Suprapubic skin (tissue), 4 donors: ENCODE data around the gene SMG6. TPM values are rescaled to one million over a fixed set of nuclear protein-coding genes. Genes with fewer than 3 reads are reported as not detected.

Source experiments
- DNase-seq, 2 donors: peaks; one replicate each; pipeline ENCODE4 v3.0.0-alpha.2; 2019; ENCODE audit warnings: low spot score in 2 of 2
- H3K27ac ChIP-seq: fragments of 200-600 bp; sonication (generic); one replicate; pipeline ENCODE4 v1.5.1; 2019
- H3K27me3 ChIP-seq: fragments of 200-600 bp; sonication (generic); one replicate; pipeline ENCODE4 v1.5.1; 2019
- H3K36me3 ChIP-seq: fragments of 200-600 bp; sonication (generic); one replicate; pipeline ENCODE4 v1.5.1; 2019
- H3K4me1 ChIP-seq: fragments of 200-600 bp; sonication (generic); one replicate; pipeline ENCODE4 v1.5.1; 2019
- H3K4me3 ChIP-seq: fragments of 200-600 bp; sonication (generic); one replicate; pipeline ENCODE4 v1.5.1; 2019; ENCODE audit warnings: mild to moderate bottlenecking
- H3K9me3 ChIP-seq: fragments of 200-600 bp; sonication (generic); one replicate; pipeline ENCODE4 v1.5.1; 2019
- CTCF ChIP-seq, 2 donors: fragments of 200-600 bp in 1 of 2; fragments of 450-650 bp in 1 of 2; sonication (generic) in 1 of 2; IDR thresholded peaks; one replicate each; pipeline ENCODE4 v1.5.1; 2016 to 2019; ENCODE audit warnings: antibody characterized with exemption in 2 of 2, mild to moderate bottlenecking in 1 of 2, moderate library complexity in 1 of 2
- EP300 ChIP-seq: sonication (generic); formaldehyde crosslinking; IDR thresholded peaks from one replicate; pipeline ENCODE4 v1.6.1; 2017; ENCODE audit warnings: antibody characterized with exemption
- POLR2A ChIP-seq, 2 donors: fragments of 450-650 bp; IDR thresholded peaks; one replicate each; pipeline ENCODE4 v1.6.1; 2017; ENCODE audit warnings: antibody characterized with exemption in 2 of 2, mild to moderate bottlenecking in 2 of 2, moderate library complexity in 2 of 2
- POLR2AphosphoS5 ChIP-seq, 3 donors: sonication (generic); formaldehyde crosslinking; IDR thresholded peaks; one replicate each; pipeline ENCODE4 v1.6.1; 2017; ENCODE audit warnings: antibody characterized with exemption in 3 of 3
- WGBS: methylation state at CpG from one replicate; pipeline ENCODE4 v1.1.5; 2018; 5-methylcytosine and 5-hydroxymethylcytosine counted together
- total RNA-seq, 4 donors: library from RNA; depleted of rRNA; stranded (reverse); fragments of >200 nt; gene quantifications; one replicate each; pipeline ENCODE4 v1.1.0, GENCODE V29; 2016

The SMG6 gene
- total RNA-seq, 4 donors from 2014 or later, result 29.6 to 58.6 (median 45.5) TPM

- Histone ChIP-seq H3K27ac (peak overlapping the region; percentile 85), H3K27me3 (no peaks in the 10 kb centered on the region), H3K4me1 (peaks cover 48% of the 10 kb centered on the region), H3K4me3 (no peak overlapping the region), H3K9me3 (no peaks in the 10 kb centered on the region), H3K36me3 (no peaks in the 10 kb centered on the region)
- WGBS, result 83% methylated on average over 4 of the region's 4 CpGs
- TF ChIP-seq POLR2AphosphoS5 (IDR thresholded peaks at IDR 0.05) (no peak), CTCF (IDR thresholded peaks at IDR 0.05) (no peak), EP300 (no peak), POLR2A (IDR thresholded peaks at IDR 0.05) (no peak)
- DNase-seq, result no peak
These were observed 291.1 kb downstream of the SMG6 start for GRCh38 chr17:2012499-2012898.

DNA sequence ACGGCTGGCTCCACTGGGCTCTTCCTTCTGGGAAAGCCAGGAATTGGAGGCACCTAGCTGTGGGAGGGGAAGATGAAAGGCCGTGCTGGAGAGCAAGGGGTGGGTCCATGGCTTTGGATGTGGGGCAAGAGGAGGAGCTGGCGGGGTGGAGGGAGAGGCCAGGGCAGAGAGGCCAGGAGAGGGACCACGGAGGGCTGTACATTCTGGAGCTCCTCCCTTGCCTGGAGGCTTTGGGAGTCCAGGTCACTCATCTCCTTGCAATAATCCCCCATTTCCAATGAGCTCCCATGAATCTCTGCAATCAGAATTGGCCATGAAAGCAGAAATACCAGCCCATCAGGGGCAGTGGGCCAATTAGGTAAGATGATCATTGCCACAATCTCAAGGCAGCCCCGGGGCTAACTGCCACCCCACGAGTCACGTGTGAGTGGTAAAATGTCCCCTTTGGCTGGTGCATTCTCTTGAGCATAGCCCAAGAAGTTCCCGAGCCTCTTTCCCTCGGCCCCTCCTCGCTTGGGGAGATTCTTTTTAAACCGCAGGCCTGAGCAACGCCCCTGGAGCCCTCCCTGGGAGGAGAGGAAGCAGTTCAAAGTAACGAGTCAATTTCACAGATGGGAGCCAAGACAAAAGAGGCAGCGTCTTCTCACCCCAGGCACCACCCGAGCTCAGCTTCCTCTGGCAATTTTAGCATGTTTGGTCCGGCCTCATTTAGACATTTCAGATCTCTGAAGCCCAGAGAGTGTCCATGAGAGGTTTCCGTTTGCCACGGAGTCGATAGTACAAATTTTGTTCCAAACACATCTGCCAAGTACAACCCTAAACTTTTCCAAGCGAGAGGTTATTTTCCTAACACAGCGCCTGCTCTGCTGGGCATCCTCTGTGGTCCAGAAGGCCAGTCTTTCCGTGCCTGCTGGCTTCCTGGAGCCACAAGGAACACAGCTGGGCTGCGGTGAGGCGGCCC, 291.9 kb downstream of the SMG6 start:
- H3K9me3 ChIP-seq, result no peaks in the 10 kb centered on the region
- H3K4me3 ChIP-seq, result peak overlapping the region; percentile 21
- WGBS, result 9% methylated on average over 22 of the region's 24 CpGs
- no peaks in the 10 kb centered on the region for H3K36me3 ChIP-seq
- DNase-seq, result peak in 1 of 2 donors; percentile 86
- TF ChIP-seq POLR2AphosphoS5 (IDR thresholded peaks at IDR 0.05), result peak; percentile 30 to 94 (median 81)
- TF ChIP-seq EP300, result no peak
- H3K4me1 ChIP-seq, result peaks cover 45% of the 10 kb centered on the region
- no peaks in the 10 kb centered on the region for H3K27me3 ChIP-seq
- peak overlapping the region; percentile 85 for H3K27ac ChIP-seq

Other genes with a start within 250 kb of the SMG6 start
- gene HIC1, start 248.7 kb downstream of the SMG6 start, total RNA-seq, result 1 to 10 TPM; 2.7 to 9.5 (median 4.9) TPM
- 10 to 100 TPM in 3 of 4 donors, 1 to 10 TPM in 1; 4.0 to 13.9 (median 11.2) TPM for gene SRR, start 165 bp upstream of the SMG6 start, total RNA-seq
- gene TSR1, start 32.7 kb upstream of the SMG6 start, total RNA-seq, result 10 to 100 TPM; 44.3 to 68.6 (median 59.3) TPM
- 100 to 1,000 TPM in 2 of 4 donors, 10 to 100 TPM in 2; 48.2 to 117 (median 90.4) TPM for gene SGSM2, start 33.7 kb upstream of the SMG6 start, total RNA-seq
- gene MNT, start 97.3 kb upstream of the SMG6 start, total RNA-seq, result 10 to 100 TPM; 20.9 to 50.0 (median 44.1) TPM
- 10 to 100 TPM; 30.8 to 53.3 (median 35.9) TPM for gene METTL16, start 208.1 kb upstream of the SMG6 start, total RNA-seq